GM12878 (cell line): ENCODE measurements around the gene SKIC8. TPM values are rescaled to one million over a fixed set of nuclear protein-coding genes. Genes with fewer than 3 reads are reported as not detected.

ENCODE experiments used
- ATAC-seq: fragments of 200-7000 bp; cut with Tn5 transposase; 3 replicates; pipeline ENCODE4 v1.9.1; 2020; ENCODE audit warnings: mild to moderate bottlenecking, moderate library complexity
- BruUV-seq: library from RNA; stranded (reverse); fragments of 400-500 nt; replicated peaks from 2 replicates; lab custom pipeline; 2021; lab: Mats Ljungman, UMichigan
- CTCF ChIA-PET: fragments of 300-600 bp; sonication (Branson Sonifier 250); formaldehyde crosslinking; extraction: SDS; loops from one replicate; lab custom pipeline; 2021; ENCODE audit warnings: inconsistent platforms; lab: Yijun Ruan, JAX
- POLR2A ChIA-PET: fragments of 350-600 bp; formaldehyde crosslinking; extraction: SDS; loops from one replicate; lab custom pipeline; 2021; ENCODE audit warnings: inconsistent platforms; lab: Charles Lee
- RAD21 ChIA-PET: fragments of 300-600 bp; sonication (Branson Sonifier 250); formaldehyde crosslinking; loops from one replicate; lab custom pipeline; 2023; ENCODE audit warnings: antibody characterized with exemption; ENCODE audit not compliant: unreplicated experiment; lab: Charles Lee
- SMC1A ChIA-PET: fragments of 300-600 bp; sonication (Branson Sonifier 250); formaldehyde crosslinking; loops from one replicate; lab custom pipeline; 2023; ENCODE audit not compliant: unreplicated experiment, uncharacterized antibody; lab: Charles Lee
- DNase-seq: peaks from one replicate; pipeline ENCODE4 v3.0.0-alpha.2; 2011; ENCODE audit warnings: low read depth, low spot score
- FAIRE-seq: peaks from 3 replicates; lab custom pipeline; 2011; peaks lifted over from hg19 to GRCh38; lab: Jason Lieb, UNC
- H2AFZ ChIP-seq: 2 replicates; pipeline ENCODE4 v1.6.0; 2011; ENCODE audit warnings: low read depth, low read length, control low read depth; ENCODE audit not compliant: control insufficient read depth
- H3K27ac ChIP-seq: 2 replicates; pipeline ENCODE4 v1.5.1; 2011; ENCODE audit warnings: control low read depth; ENCODE audit not compliant: control insufficient read depth, insufficient read depth
- H3K27me3 ChIP-seq, 2 experiments: replicated peaks in 1 of 2; 2 replicates each; pipeline versions ENCODE4 v1.6.0 to v1.6.1; 2011; ENCODE audit warnings: low read length in 1 of 2; ENCODE audit not compliant: control insufficient read depth in 2 of 2, insufficient read depth in 2 of 2
- H3K36me3 ChIP-seq, 2 experiments: 2 replicates each; pipeline ENCODE4 v1.5.1; 2011; ENCODE audit warnings: low read length in 1 of 2; ENCODE audit not compliant: control insufficient read depth in 2 of 2, insufficient read depth in 2 of 2
- H3K4me1 ChIP-seq: 2 replicates; pipeline ENCODE4 v1.6.1; 2011; ENCODE audit warnings: mild to moderate bottlenecking, low read length, moderate library complexity, mixed read lengths; ENCODE audit not compliant: control insufficient read depth, insufficient read depth
- H3K4me2 ChIP-seq: 2 replicates; pipeline ENCODE4 v1.6.0; 2011; ENCODE audit warnings: control low read depth; ENCODE audit not compliant: control insufficient read depth, insufficient read depth
- H3K4me3 ChIP-seq: fragments of 200-600 bp; sonication (generic); 2 replicates; pipeline ENCODE4 v1.5.1; 2016
- H3K79me2 ChIP-seq: 2 replicates; pipeline ENCODE4 v1.6.0; 2011; ENCODE audit warnings: low read length; ENCODE audit not compliant: control insufficient read depth, insufficient read depth
- H3K9ac ChIP-seq: 2 replicates; pipeline ENCODE4 v1.8.0; 2011; ENCODE audit warnings: low read length, control low read depth, mixed read lengths; ENCODE audit not compliant: control insufficient read depth, insufficient read depth
- H3K9me3 ChIP-seq: replicated peaks from 3 replicates; pipeline ENCODE4 v1.5.1; 2011; ENCODE audit warnings: mild to moderate bottlenecking, low read length; ENCODE audit not compliant: control insufficient read depth, insufficient read depth
- H4K20me1 ChIP-seq: 2 replicates; pipeline ENCODE4 v1.6.0; 2011; ENCODE audit not compliant: control insufficient read depth, insufficient read depth
- ASH2L ChIP-seq: fragments of 300-600, 200-600 bp; sonication (generic); IDR thresholded peaks from 2 replicates; pipeline ENCODE4 v1.6.1; 2017; ENCODE audit warnings: low read depth, mild to moderate bottlenecking, borderline replicate concordance
- CHD2 ChIP-seq: IDR thresholded peaks from 2 replicates; pipeline ENCODE4 v1.6.1; 2011; ENCODE audit warnings: low read depth, low read length, improper control_type of control experiment, borderline replicate concordance
- CREB1 ChIP-seq: IDR thresholded peaks from 2 replicates; pipeline ENCODE4 v1.6.1; 2012; ENCODE audit warnings: low read depth, mild to moderate bottlenecking, inconsistent platforms
- IKZF1 ChIP-seq: fragments of 450-650 bp; conservative IDR thresholded peaks from 2 replicates; pipeline ENCODE4 v1.6.1; 2017; ENCODE audit warnings: antibody characterized with exemption, mild to moderate bottlenecking
- MEF2B ChIP-seq: fragments of 450-650 bp; IDR thresholded peaks from 2 replicates; pipeline ENCODE4 v1.6.1; 2018; ENCODE audit warnings: mild to moderate bottlenecking, moderate library complexity; ENCODE audit not compliant: partially characterized antibody, poor library complexity, severe bottlenecking
- MYB ChIP-seq: fragments of 150-350 bp; IDR thresholded peaks from 2 replicates; pipeline ENCODE4 v1.6.1; 2014; ENCODE audit warnings: mild to moderate bottlenecking, low read depth, low read length, borderline replicate concordance
- MYC ChIP-seq: IDR thresholded peaks from 2 replicates; pipeline ENCODE4 v1.6.1; 2011; ENCODE audit warnings: mild to moderate bottlenecking, low read length, moderate library complexity, inconsistent platforms; ENCODE audit not compliant: insufficient read depth, insufficient replicate concordance, insufficient read length, severe bottlenecking
- NFXL1 ChIP-seq: fragments of 450-650 bp; IDR thresholded peaks from 2 replicates; pipeline ENCODE4 v1.6.1; 2017; ENCODE audit warnings: antibody characterized with exemption, mild to moderate bottlenecking, borderline replicate concordance
- PML ChIP-seq: IDR thresholded peaks from 2 replicates; pipeline ENCODE4 v1.6.1; 2012; ENCODE audit warnings: low read length, inconsistent platforms
- POLR2AphosphoS2 ChIP-seq: IDR thresholded peaks from 2 replicates; pipeline ENCODE4 v1.6.1; 2011; ENCODE audit warnings: low read depth, mild to moderate bottlenecking, low read length, improper control_type of control experiment, moderate library complexity
- SUPT20H ChIP-seq: IDR thresholded peaks from 2 replicates; pipeline ENCODE4 v1.6.1; 2011; ENCODE audit warnings: low read depth, mild to moderate bottlenecking, low read length, moderate library complexity, borderline replicate concordance; ENCODE audit not compliant: control insufficient read depth
- ZNF274 ChIP-seq: IDR thresholded peaks from one replicate; pipeline ENCODE4 v1.8.0; 2011; ENCODE audit not compliant: insufficient read length, insufficient read depth
- in situ Hi-C: fragments of 300-500 bp; cut with MboI; formaldehyde crosslinking; loops from 9 replicates; pipeline ENCODE4 v1.14.3; 2018; ENCODE audit warnings: mixed read lengths
- intact Hi-C: fragments of 100-400 bp; cut with micrococcal nuclease; formaldehyde crosslinking; loops from one replicate; pipeline ENCODE4 v1.14.2; 2022; ENCODE audit not compliant: unreplicated experiment
- polyA plus RNA-seq, 11 experiments: library from polyadenylated mRNA; depleted of rRNA in 4 of 11; unstranded in 6 of 11; stranded (reverse) in 5 of 11; fragments of >200 nt; fragmentation: Nextera tagmentation in 4 of 11; fragmentation: Illumina TruSeq in 1 of 11; extraction: Ambion mirVana in 4 of 11; extraction: Trizol in 1 of 11; gene quantifications; 1 replicate in 1 of 11; 2 replicates in 10 of 11; pipeline versions ENCODE4 v1.2.1 to v1.2.3, GENCODE V29; 2011 to 2016; ENCODE audit warnings: inconsistent platforms in 2 of 11, missing spikeins in 2 of 11, low read depth in 1 of 11
- total RNA-seq, 4 experiments: library from RNA; depleted of rRNA in 3 of 4; stranded (reverse); fragments of >200 nt in 3 of 4; fragmentation: Illumina TruSeq in 1 of 4; extraction: Trizol in 1 of 4; gene quantifications; 2 replicates each; pipeline versions ENCODE4 v1.2.1 to v1.2.3, GENCODE V29; 2013 to 2021
- TF ChIP-seq, protein P1 (sequence below): fragments of 150-350 bp; IDR thresholded peaks from 2 replicates; pipeline ENCODE4 v1.6.1; 2016; ENCODE audit warnings: low read depth, low read length
- TF ChIP-seq, protein P2 (sequence below): IDR thresholded peaks from 2 replicates; pipeline ENCODE4 v1.6.1; 2011; ENCODE audit warnings: low read depth, mild to moderate bottlenecking, low read length, moderate library complexity, borderline replicate concordance; ENCODE audit errors: extremely low read depth
- TF ChIP-seq, protein P3 (sequence below): fragments of 450-650 bp; IDR thresholded peaks from 2 replicates; pipeline ENCODE4 v1.6.1; 2016; ENCODE audit warnings: mild to moderate bottlenecking

Gene SKIC8
- total and polyA plus RNA-seq, 10 of the 15 experiments (the other 5 are each of a cell fraction or from before 2014, with no cell fraction given): 57.0 to 288 (median 128) TPM

DNA sequence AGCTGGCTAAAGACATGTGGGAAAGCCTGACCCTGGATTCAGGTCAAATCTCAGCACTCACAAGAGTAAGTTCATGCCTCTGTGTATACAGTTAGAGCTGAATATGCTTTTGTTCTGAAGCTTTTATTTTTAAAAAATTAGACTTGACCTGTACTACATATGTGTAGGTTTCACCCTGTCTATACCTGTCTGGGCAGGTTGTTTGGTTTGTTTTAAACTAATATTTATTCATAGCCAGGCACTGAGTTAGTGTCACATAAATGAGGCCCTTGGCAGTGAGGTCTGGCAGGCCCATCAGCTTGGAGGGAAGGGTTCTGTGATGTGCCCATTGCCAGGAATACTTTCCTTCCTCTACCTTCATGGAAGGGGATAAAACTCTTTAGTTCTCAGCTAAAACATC, 33.2 kb downstream of the SKIC8 start:
- DNase-seq: no peak
- no peak for ATAC-seq
- ChIA-PET SMC1A (interaction anchor here (1.5 kb wide), 3 partner anchors 16 to 158 kb away, joined by 4 to 6 read pairs (median 5); no protein-coding TSS in a partner anchor), RAD21 (interaction anchor here (1.4 kb wide), 1 partner anchor 154 kb away, joined by 4 read pairs; no protein-coding TSS in a partner anchor), CTCF (interaction anchor here (0.7 to 1.7 kb wide), 9 partner anchors 11 to 307 kb away, joined by 3 to 7 read pairs (median 3); partner anchors contain the start of gene SKIC8), POLR2A (no interaction called here)
- no peak overlapping the region for H3K4me2 ChIP-seq
- no peak for TF ChIP-seq PML
- no peak for TF ChIP-seq ASH2L
- no peak for TF ChIP-seq IKZF1
- no peak for TF ChIP-seq CHD2
- no peak for TF ChIP-seq SUPT20H
- TF ChIP-seq, protein P1, sequence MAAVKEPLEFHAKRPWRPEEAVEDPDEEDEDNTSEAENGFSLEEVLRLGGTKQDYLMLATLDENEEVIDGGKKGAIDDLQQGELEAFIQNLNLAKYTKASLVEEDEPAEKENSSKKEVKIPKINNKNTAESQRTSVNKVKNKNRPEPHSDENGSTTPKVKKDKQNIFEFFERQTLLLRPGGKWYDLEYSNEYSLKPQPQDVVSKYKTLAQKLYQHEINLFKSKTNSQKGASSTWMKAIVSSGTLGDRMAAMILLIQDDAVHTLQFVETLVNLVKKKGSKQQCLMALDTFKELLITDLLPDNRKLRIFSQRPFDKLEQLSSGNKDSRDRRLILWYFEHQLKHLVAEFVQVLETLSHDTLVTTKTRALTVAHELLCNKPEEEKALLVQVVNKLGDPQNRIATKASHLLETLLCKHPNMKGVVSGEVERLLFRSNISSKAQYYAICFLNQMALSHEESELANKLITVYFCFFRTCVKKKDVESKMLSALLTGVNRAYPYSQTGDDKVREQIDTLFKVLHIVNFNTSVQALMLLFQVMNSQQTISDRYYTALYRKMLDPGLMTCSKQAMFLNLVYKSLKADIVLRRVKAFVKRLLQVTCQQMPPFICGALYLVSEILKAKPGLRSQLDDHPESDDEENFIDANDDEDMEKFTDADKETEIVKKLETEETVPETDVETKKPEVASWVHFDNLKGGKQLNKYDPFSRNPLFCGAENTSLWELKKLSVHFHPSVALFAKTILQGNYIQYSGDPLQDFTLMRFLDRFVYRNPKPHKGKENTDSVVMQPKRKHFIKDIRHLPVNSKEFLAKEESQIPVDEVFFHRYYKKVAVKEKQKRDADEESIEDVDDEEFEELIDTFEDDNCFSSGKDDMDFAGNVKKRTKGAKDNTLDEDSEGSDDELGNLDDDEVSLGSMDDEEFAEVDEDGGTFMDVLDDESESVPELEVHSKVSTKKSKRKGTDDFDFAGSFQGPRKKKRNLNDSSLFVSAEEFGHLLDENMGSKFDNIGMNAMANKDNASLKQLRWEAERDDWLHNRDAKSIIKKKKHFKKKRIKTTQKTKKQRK: no peak
- no peak for TF ChIP-seq MEF2B
- no peak for TF ChIP-seq POLR2AphosphoS2
- TF ChIP-seq, protein P2, sequence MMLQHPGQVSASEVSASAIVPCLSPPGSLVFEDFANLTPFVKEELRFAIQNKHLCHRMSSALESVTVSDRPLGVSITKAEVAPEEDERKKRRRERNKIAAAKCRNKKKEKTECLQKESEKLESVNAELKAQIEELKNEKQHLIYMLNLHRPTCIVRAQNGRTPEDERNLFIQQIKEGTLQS: no peak
- TF ChIP-seq MYB: no peak
- no peak for TF ChIP-seq NFXL1
- TF ChIP-seq, protein P3, sequence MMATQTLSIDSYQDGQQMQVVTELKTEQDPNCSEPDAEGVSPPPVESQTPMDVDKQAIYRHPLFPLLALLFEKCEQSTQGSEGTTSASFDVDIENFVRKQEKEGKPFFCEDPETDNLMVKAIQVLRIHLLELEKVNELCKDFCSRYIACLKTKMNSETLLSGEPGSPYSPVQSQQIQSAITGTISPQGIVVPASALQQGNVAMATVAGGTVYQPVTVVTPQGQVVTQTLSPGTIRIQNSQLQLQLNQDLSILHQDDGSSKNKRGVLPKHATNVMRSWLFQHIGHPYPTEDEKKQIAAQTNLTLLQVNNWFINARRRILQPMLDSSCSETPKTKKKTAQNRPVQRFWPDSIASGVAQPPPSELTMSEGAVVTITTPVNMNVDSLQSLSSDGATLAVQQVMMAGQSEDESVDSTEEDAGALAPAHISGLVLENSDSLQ: no peak
- no peak for TF ChIP-seq ZNF274
- no peak for TF ChIP-seq MYC
- no peak for TF ChIP-seq CREB1
- no peaks in the 10 kb centered on the region for H3K9me3 ChIP-seq
- H3K36me3 ChIP-seq: no peaks in the 10 kb centered on the region
- no peaks in the 10 kb centered on the region for H4K20me1 ChIP-seq
- intact Hi-C loops: no loop called here
- no peak overlapping the region for H3K9ac ChIP-seq
- FAIRE-seq: no peak
- H3K79me2 ChIP-seq: no peaks in the 10 kb centered on the region
- no peaks in the 10 kb centered on the region for H3K27me3 ChIP-seq
- H3K4me3 ChIP-seq: no peak overlapping the region
- in situ Hi-C loops: no loop called here
- BruUV-seq: no TSS peak
- H3K27ac ChIP-seq: no peak overlapping the region
- H2AFZ ChIP-seq: no peak overlapping the region
- H3K4me1 ChIP-seq: no peaks in the 10 kb centered on the region
